OCI-LY7 (cell line): Measurements from ENCODE around the gene HEXA. TPM values are rescaled to one million over a fixed set of nuclear protein-coding genes. Genes with fewer than 3 reads are reported as not detected.

Experiments used
- Bru-seq: library from RNA; stranded (reverse); fragments of 400-500 nt; gene quantifications from one replicate; lab custom pipeline; 2021; lab: Mats Ljungman, UMichigan
- BruChase-seq, 2 experiments: library from RNA; stranded (reverse); fragments of 400-500 nt; gene quantifications; one replicate each; lab custom pipeline; 2021; lab: Mats Ljungman, UMichigan
- BruUV-seq: library from RNA; stranded (reverse); fragments of 400-500 nt; replicated peaks from 2 replicates; lab custom pipeline; 2021; lab: Mats Ljungman, UMichigan
- CTCF ChIA-PET: fragments of 300-600 bp; sonication (Branson Sonifier 250); formaldehyde crosslinking; loops from one replicate; lab custom pipeline; 2022; ENCODE audit warnings: antibody characterized with exemption; ENCODE audit not compliant: unreplicated experiment; lab: Charles Lee
- POLR2A ChIA-PET: fragments of 300-600 bp; sonication (Branson Sonifier 250); formaldehyde crosslinking; loops from one replicate; lab custom pipeline; 2022; ENCODE audit warnings: antibody characterized with exemption; lab: Charles Lee
- DNase-seq: peaks from one replicate; pipeline ENCODE4 v3.0.0-alpha.2; 2015; ENCODE audit warnings: low spot score
- H2AFZ ChIP-seq: fragments of 200-600 bp; sonication (generic), shearing (Covaris generic); 2 replicates; pipeline ENCODE4 v1.6.1; 2014; ENCODE audit warnings: mild to moderate bottlenecking, antibody characterized with exemption, low read length, moderate library complexity
- H3K27ac ChIP-seq: fragments of 200-600 bp; sonication (generic); 2 replicates; pipeline ENCODE4 v1.5.1; 2014; ENCODE audit warnings: mixed run types, low read depth, mild to moderate bottlenecking, moderate library complexity, low read length, inconsistent platforms; ENCODE audit not compliant: poor library complexity, severe bottlenecking
- H3K36me3 ChIP-seq: fragments of 200-600 bp; sonication (generic); 2 replicates; pipeline ENCODE4 v1.6.1; 2014; ENCODE audit warnings: mild to moderate bottlenecking, antibody characterized with exemption, low read length, moderate library complexity, mixed read lengths; ENCODE audit not compliant: insufficient read depth
- H3K4me1 ChIP-seq: fragments of 200-600 bp; sonication (generic); 2 replicates; pipeline ENCODE4 v1.5.1; 2014; ENCODE audit warnings: mild to moderate bottlenecking, low read length; ENCODE audit not compliant: insufficient read depth, poor library complexity, severe bottlenecking
- H3K4me2 ChIP-seq: fragments of 200-600 bp; sonication (generic); 2 replicates; pipeline ENCODE4 v1.6.1; 2014; ENCODE audit warnings: mild to moderate bottlenecking, low read length
- H3K4me3 ChIP-seq: fragments of 200-600 bp; sonication (generic); 2 replicates; pipeline ENCODE4 v1.5.1; 2014; ENCODE audit warnings: mild to moderate bottlenecking, low read depth, low read length; ENCODE audit not compliant: poor library complexity, severe bottlenecking
- H3K79me2 ChIP-seq: fragments of 200-600 bp; sonication (generic); 2 replicates; pipeline ENCODE4 v1.6.1; 2016; ENCODE audit warnings: low read depth, mild to moderate bottlenecking, low read length, moderate library complexity, mixed read lengths; ENCODE audit not compliant: insufficient read depth
- H3K9me2 ChIP-seq: fragments of 200-600 bp; sonication (generic); 2 replicates; pipeline ENCODE4 v1.6.1; 2016; ENCODE audit warnings: mild to moderate bottlenecking, low read length, mixed read lengths; ENCODE audit not compliant: insufficient read depth
- H3K9me3 ChIP-seq: fragments of 200-600 bp; sonication (generic); 2 replicates; pipeline ENCODE4 v1.6.1; 2014; ENCODE audit warnings: mild to moderate bottlenecking, mixed run types, low read length, mixed read lengths
- H4K20me1 ChIP-seq: fragments of 200-600 bp; sonication (generic); 2 replicates; pipeline ENCODE4 v1.6.1; 2014; ENCODE audit warnings: mild to moderate bottlenecking, antibody characterized with exemption, low read length, moderate library complexity, mixed read lengths; ENCODE audit not compliant: insufficient read depth
- CTCF ChIP-seq: fragments of 200-600 bp; sonication (generic); conservative IDR thresholded peaks from 2 replicates; pipeline ENCODE4 v1.5.1; 2014; ENCODE audit warnings: mild to moderate bottlenecking, antibody characterized with exemption, low read length, moderate library complexity, mixed read lengths
- EZH2phosphoT487 ChIP-seq: fragments of 200-600 bp; sonication (generic); IDR thresholded peaks from 2 replicates; pipeline ENCODE4 v1.6.1; 2018; ENCODE audit warnings: low read depth, borderline replicate concordance, mild to moderate bottlenecking, mixed run types, antibody characterized with exemption, low read length, moderate library complexity, mixed read lengths
- intact Hi-C: fragments of 100-400 bp; cut with micrococcal nuclease; formaldehyde crosslinking; loops from one replicate; pipeline ENCODE4 v1.10.0; 2022; ENCODE audit not compliant: unreplicated experiment
- long read RNA-seq: library from polyadenylated mRNA; stranded (forward); transcript quantifications from one replicate; pipeline ENCODE4 v2.0.0, GENCODE V29; 2022
- total RNA-seq, 2 experiments: library from RNA; depleted of rRNA in 1 of 2; stranded (reverse); fragments of >200 nt in 1 of 2; shearing (Covaris generic) in 1 of 2; gene quantifications; 2 replicates each; pipeline ENCODE4 v1.2.3, GENCODE V29; 2014 to 2022

HEXA gene
- total RNA-seq (2014; rRNA removed; shearing (Covaris generic)) (36.2 and 51.3 TPM in 2 replicates), total RNA-seq (2022) (80.2 and 82.6 TPM in 2 replicates), Bru-seq, nascent RNA (percentile 77 among the genes with signal in this experiment), BruChase-seq, experiment 1, labeled RNA remaining after a 6-hour chase (percentile 93 among the genes with signal in this experiment), BruChase-seq, experiment 2, labeled RNA remaining after a 2-hour chase (percentile 91 among the genes with signal in this experiment)
- long read RNA-seq, full-length matches to known transcripts: 88 of 105 reads
- long read RNA-seq, partial matches to known transcripts: 3 of 105 reads
- long read RNA-seq, other reads (novel, unspliced or antisense): 14 of 105 reads

GRCh38 chr15:72375846-72376581 lies at the start of gene HEXA:
Gene HEXA (minus strand): TSS chr15:72376014. CDS start chr15:72375972, 42 bp downstream.
- ChIA-PET CTCF (no interaction called here), POLR2A (interaction anchor here (0.6 to 1.6 kb wide), 5 partner anchors 9 to 759 kb away, joined by 3 to 4 read pairs (median 3); no protein-coding TSS in a partner anchor)
- BruUV-seq: TSS peak; percentile 96
- Histone ChIP-seq H3K4me3 (peak within 1 kb of the TSS; percentile 94), H3K4me2 (peak within 1 kb of the TSS; percentile 79), H3K9me2 (no peaks in the 10 kb centered on the region), H3K9me3 (no peaks in the 10 kb centered on the region), H3K36me3 (no peaks in the 10 kb centered on the region), H3K4me1 (peaks cover 27% of the 10 kb centered on the region), H2AFZ (peak within 1 kb of the TSS; percentile 97), H3K79me2 (peaks cover 28% of the 10 kb centered on the region), H4K20me1 (no peaks in the 10 kb centered on the region), H3K27ac (peak within 1 kb of the TSS; percentile 57)
- TF ChIP-seq CTCF (no peak), EZH2phosphoT487 (no peak)
- intact Hi-C loops: no loop called here
- DNase-seq: peak; percentile 98

DNA sequence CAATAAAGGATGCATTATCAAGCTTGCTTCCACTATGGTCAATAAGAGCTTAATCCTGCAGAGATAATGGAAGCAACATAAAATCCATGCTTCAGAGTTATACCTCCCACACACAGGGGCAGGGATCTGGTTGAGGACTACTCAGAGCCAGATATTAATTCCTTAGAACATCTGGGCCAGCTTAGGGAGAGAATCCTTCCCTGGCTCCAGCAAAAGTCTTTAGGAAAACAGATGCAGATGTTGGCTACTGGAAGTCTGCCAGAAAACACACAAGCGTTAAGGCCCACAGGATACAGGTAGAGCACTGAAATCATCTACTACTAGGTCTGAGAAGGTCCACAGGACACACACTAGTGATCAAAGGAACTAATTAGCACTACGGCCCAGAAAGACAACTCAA lies 47.4 kb upstream of the HEXA start:
- H4K20me1 ChIP-seq: no peaks in the 10 kb centered on the region
- intact Hi-C loops: no loop called here
- no peak for TF ChIP-seq CTCF
- TF ChIP-seq EZH2phosphoT487: no peak
- no peak overlapping the region for H3K27ac ChIP-seq
- no peaks in the 10 kb centered on the region for H3K36me3 ChIP-seq
- H3K79me2 ChIP-seq: no peaks in the 10 kb centered on the region
- no peaks in the 10 kb centered on the region for H3K4me1 ChIP-seq
- 0 out of 2 replicates have a peak, but pooled peaks cover 3% of the 10 kb centered on the region for H3K9me3 ChIP-seq
- no peak overlapping the region for H3K4me3 ChIP-seq
- no peaks in the 10 kb centered on the region for H3K9me2 ChIP-seq
- H2AFZ ChIP-seq: no peak overlapping the region
- POLR2A ChIA-PET: interaction anchor here (0.6 kb wide), 1 partner anchor 482 kb away, joined by 3 read pairs; no protein-coding TSS in a partner anchor
- BruUV-seq: no TSS peak
- no peak for DNase-seq
- no peak overlapping the region for H3K4me2 ChIP-seq
- CTCF ChIA-PET: no interaction called here
